Testis (tissue), 3 donors: ENCODE data around the gene MAML2. TPM values are rescaled to one million over a fixed set of nuclear protein-coding genes. Genes with fewer than 3 reads are reported as not detected.

ENCODE experiments used
- DNase-seq: peaks from one replicate; pipeline ENCODE4 v3.0.0-alpha.2; 2019
- H3K27ac ChIP-seq, 2 donors: fragments of 200-600 bp; sonication (generic); one replicate each; pipeline ENCODE4 v1.5.1; 2019
- H3K27me3 ChIP-seq: fragments of 200-600 bp; sonication (generic); one replicate; pipeline ENCODE4 v1.5.1; 2019
- H3K36me3 ChIP-seq: fragments of 200-600 bp; sonication (generic); one replicate; pipeline ENCODE4 v1.5.1; 2017; ENCODE audit warnings: low read depth; ENCODE audit errors: missing control alignments
- H3K4me1 ChIP-seq: fragments of 200-600 bp; sonication (generic); one replicate; pipeline ENCODE4 v1.5.1; 2019
- H3K4me3 ChIP-seq, 2 donors: fragments of 200-600 bp; sonication (generic); one replicate each; pipeline ENCODE4 v1.5.1; 2017 to 2019
- H3K9me3 ChIP-seq: fragments of 200-600 bp; sonication (generic); one replicate; pipeline ENCODE4 v1.5.1; 2017
- POLR2A ChIP-seq: fragments of 450-650 bp; IDR thresholded peaks from one replicate; pipeline ENCODE4 v1.6.1; 2017; ENCODE audit warnings: antibody characterized with exemption, mild to moderate bottlenecking, moderate library complexity
- WGBS, 2 donors: methylation state at CpG; one replicate each; pipeline ENCODE4 v1.1.5; 2018; 5-methylcytosine and 5-hydroxymethylcytosine counted together
- intact Hi-C: fragments of 100-400 bp; cut with DNase I; formaldehyde crosslinking; loops from one replicate; pipeline ENCODE4 v1.15.1; 2023; ENCODE audit warnings: low total_unique reads
- polyA plus RNA-seq: library from polyadenylated mRNA; stranded (reverse); fragments of 350-450 nt; fragmentation: Illumina TruSeq; extraction: RNeasy Lipid Tissue Mini Kit (QIAGEN cat#74804); gene quantifications from one replicate; pipeline ENCODE4 v1.2.3, GENCODE V29; 2014; ENCODE audit warnings: low read depth, low replicate concordance; ENCODE audit not compliant: insufficient read depth
- total RNA-seq, 2 donors: library from RNA; depleted of rRNA; stranded (reverse); fragments of >200 nt; gene quantifications; one replicate each; pipeline ENCODE4 v1.2.3, GENCODE V29; 2016
- TF ChIP-seq, protein P1 (sequence below), 3 experiments: fragments of 450-650 bp in 2 of 3; fragments of 200-600 bp in 1 of 3; sonication (generic) in 1 of 3; IDR thresholded peaks; one replicate each; pipeline ENCODE4 v1.5.1; 2016 to 2019; ENCODE audit warnings: antibody characterized with exemption in 3 of 3, mild to moderate bottlenecking in 2 of 3, moderate library complexity in 1 of 3

The MAML2 gene
- total and polyA plus RNA-seq, 3 donors from 2014 or later, result 5.1 to 23.6 (median 17.6) TPM

- DNase-seq, result no peak
- Histone ChIP-seq H3K4me3 (no peak overlapping the region), H3K27ac (no peak overlapping the region), H3K36me3 (no peaks in the 10 kb centered on the region), H3K4me1 (no peaks in the 10 kb centered on the region), H3K27me3 (no peaks in the 10 kb centered on the region), H3K9me3 (no peaks in the 10 kb centered on the region)
- intact Hi-C loops, result no loop called here
- TF ChIP-seq POLR2A, result no peak
- TF ChIP-seq, protein P1, sequence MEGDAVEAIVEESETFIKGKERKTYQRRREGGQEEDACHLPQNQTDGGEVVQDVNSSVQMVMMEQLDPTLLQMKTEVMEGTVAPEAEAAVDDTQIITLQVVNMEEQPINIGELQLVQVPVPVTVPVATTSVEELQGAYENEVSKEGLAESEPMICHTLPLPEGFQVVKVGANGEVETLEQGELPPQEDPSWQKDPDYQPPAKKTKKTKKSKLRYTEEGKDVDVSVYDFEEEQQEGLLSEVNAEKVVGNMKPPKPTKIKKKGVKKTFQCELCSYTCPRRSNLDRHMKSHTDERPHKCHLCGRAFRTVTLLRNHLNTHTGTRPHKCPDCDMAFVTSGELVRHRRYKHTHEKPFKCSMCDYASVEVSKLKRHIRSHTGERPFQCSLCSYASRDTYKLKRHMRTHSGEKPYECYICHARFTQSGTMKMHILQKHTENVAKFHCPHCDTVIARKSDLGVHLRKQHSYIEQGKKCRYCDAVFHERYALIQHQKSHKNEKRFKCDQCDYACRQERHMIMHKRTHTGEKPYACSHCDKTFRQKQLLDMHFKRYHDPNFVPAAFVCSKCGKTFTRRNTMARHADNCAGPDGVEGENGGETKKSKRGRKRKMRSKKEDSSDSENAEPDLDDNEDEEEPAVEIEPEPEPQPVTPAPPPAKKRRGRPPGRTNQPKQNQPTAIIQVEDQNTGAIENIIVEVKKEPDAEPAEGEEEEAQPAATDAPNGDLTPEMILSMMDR (IDR thresholded peaks at IDR 0.05), result no peak
- 93 to 94% methylated on average over 5 of the region's 5 CpGs for WGBS, 2 donors
Observed at GRCh38 chr11:96173906-96174305, 169.1 kb downstream of the MAML2 start.

DNA sequence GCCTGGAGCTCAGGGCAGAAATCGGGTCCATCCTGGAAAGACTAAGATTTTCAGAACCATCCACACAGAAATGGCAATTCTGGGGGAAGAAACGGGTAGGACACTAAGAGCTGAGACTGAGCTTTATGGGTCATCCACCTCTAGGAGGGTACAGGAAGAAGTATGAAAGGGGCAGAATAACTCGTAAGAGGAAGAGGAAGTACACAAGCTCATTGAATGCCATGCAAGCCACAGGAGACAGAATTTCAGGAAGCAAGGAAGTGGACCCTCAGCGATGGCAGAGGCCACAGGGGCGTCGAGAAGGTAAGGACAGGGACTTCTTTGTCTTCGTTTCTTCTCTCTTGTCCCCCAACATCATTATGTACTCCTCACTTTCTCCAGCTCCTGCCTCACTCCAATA, 169.6 kb downstream of the MAML2 start:
- no peak overlapping the region for H3K4me3 ChIP-seq
- H3K27ac ChIP-seq, result no peak overlapping the region
- TF ChIP-seq, protein P1 (IDR thresholded peaks at IDR 0.05), result no peak
- no peak for TF ChIP-seq POLR2A
- H3K9me3 ChIP-seq, result no peaks in the 10 kb centered on the region
- no peak for DNase-seq
- 89% methylated on average over 7 of the region's 7 CpGs for WGBS, 2 donors
- no peaks in the 10 kb centered on the region for H3K4me1 ChIP-seq
- intact Hi-C loops, result no loop called here
- H3K27me3 ChIP-seq, result no peaks in the 10 kb centered on the region
- no peaks in the 10 kb centered on the region for H3K36me3 ChIP-seq

DNA sequence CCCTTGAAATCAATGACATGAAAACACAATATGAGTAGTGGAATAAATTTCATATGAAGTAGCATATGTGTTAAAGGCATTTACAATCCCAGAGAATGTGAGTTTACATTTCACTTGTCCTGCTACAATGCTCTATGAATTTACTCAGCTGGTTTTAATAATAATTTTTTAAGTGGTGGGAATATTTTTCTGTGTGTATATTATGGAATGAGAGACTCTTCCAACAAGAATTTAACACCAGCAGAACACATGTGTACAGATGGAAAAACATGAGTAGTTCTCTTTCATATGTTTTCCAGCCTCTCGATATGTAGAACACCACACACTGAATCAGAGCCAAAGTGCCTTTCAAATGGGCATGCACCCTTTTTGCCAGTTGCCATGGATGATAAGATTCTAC, 170.4 kb downstream of the MAML2 start:
- Histone ChIP-seq H3K4me1 (no peaks in the 10 kb centered on the region), H3K27ac (no peak overlapping the region), H3K27me3 (no peaks in the 10 kb centered on the region), H3K36me3 (no peaks in the 10 kb centered on the region), H3K9me3 (no peaks in the 10 kb centered on the region), H3K4me3 (no peak overlapping the region)
- no peak for TF ChIP-seq POLR2A
- TF ChIP-seq, protein P1 (IDR thresholded peaks at IDR 0.05), result no peak
- intact Hi-C loops, result no loop called here
- DNase-seq, result no peak
- WGBS, 2 donors, result 97 to 100% methylated on average over 1 of the region's 1 CpG

DNA sequence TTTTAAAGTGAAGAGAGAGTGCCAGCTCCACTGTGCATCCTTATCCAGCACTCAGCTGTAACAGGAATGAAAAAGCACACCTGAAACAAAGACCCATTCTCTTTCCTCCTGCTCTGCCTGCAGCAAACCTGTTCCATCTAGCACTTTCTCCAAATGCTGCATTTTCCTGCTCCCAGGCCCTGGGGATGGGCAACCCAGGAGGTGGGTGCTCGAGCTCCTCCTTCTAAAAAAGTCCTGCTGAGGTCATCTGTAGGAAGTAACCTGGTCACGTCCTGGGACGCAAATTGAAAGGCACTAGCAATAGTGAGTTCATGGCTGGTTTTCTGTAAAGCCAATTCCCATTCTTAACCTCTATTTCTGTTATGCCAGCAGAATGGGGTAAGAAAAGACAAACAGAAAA, 173.7 kb downstream of the MAML2 start:
- Histone ChIP-seq H3K4me1 (no peaks in the 10 kb centered on the region), H3K9me3 (no peaks in the 10 kb centered on the region), H3K27me3 (no peaks in the 10 kb centered on the region), H3K36me3 (no peaks in the 10 kb centered on the region), H3K27ac (no peak overlapping the region), H3K4me3 (no peak overlapping the region)
- intact Hi-C loops, result no loop called here
- DNase-seq, result no peak
- 76 to 88% methylated on average over 3 of the region's 3 CpGs for WGBS, 2 donors
- TF ChIP-seq, protein P1 (IDR thresholded peaks at IDR 0.05), result no peak
- TF ChIP-seq POLR2A, result no peak

DNA sequence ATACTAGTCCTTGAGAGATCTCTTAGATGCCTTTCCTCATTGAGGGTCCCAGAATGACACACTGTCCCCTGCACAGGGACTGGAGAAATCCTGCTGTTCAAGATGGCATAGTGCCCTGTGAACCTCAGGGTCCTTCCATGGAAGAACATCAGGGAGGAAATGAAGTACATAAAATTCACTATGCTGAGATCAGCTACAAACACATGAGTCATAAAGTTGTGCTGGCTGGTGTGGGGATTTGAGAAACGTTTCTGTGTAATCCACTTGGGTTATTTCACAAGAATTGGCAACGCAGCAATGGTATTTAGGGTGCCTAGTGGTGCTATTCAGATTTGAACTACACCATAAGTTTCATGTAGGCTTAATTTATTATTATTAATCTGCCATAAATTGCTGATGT, 174.4 kb downstream of the MAML2 start:
- H3K36me3 ChIP-seq, result no peaks in the 10 kb centered on the region
- TF ChIP-seq, protein P1 (IDR thresholded peaks at IDR 0.05), result no peak
- no peak for TF ChIP-seq POLR2A
- no peak overlapping the region for H3K4me3 ChIP-seq
- peak; percentile 25 for DNase-seq
- H3K27me3 ChIP-seq, result no peaks in the 10 kb centered on the region
- H3K4me1 ChIP-seq, result no peaks in the 10 kb centered on the region
- WGBS, 2 donors, result 45 to 63% methylated on average over 2 of the region's 2 CpGs
- H3K27ac ChIP-seq, result peak overlapping the region in 1 of 2 donors; percentile 14
- intact Hi-C loops, result no loop called here
- no peaks in the 10 kb centered on the region for H3K9me3 ChIP-seq
